NCI-H1930 (cell line): ENCODE results near the gene TPSD1.
"Not testable (repeated sequence)": the region's sequence is repeated elsewhere in the genome, so short reads cannot be mapped to it uniquely, and the experiment has no call there.

Experiments used
- DNase-seq, 2 experiments: peaks; one replicate each; lab custom pipeline; 2025; lab: John Stamatoyannopoulos, UW

Gene TPSD1

DNA sequence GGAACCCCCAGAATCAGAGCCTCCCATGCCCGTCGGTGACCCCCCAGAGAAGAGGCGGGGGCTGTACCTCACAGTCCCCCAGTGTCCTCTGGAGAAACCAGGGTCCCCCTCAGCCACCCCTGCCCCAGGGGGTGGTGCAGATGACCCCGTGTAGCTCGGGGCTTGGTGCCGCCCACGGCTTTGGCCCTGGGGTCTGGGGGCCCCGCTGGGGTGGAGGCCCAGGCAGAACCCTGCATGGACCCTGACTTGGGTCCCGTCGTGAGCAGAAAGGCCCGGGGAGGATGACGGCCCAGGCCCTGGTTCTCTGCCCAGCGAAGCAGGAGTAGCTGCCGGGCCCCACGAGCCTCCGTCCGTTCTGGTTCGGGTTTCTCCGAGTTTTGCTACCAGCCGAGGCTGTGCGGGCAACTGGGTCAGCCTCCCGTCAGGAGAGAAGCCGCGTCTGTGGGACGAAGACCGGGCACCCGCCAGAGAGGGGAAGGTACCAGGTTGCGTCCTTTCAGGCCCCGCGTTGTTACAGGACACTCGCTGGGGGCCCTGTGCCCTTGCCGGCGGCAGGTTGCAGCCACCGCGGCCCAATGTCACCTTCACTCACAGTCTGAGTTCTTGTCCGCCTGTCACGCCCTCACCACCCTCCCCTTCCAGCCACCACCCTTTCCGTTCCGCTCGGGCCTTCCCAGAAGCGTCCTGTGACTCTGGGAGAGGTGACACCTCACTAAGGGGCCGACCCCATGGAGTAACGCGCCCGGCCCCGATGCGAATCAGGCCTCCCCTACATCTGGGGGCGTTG is 34.8 kb upstream of the TPSD1 start:
- no peak for DNase-seq

- DNase-seq: no peak
Observed at GRCh38 chr16:1221628-1222552, 34.0 kb upstream of the TPSD1 start.

GRCh38 chr16:1222553-1223354 is 33.1 kb upstream of the TPSD1 start:
- no peak for DNase-seq

DNA sequence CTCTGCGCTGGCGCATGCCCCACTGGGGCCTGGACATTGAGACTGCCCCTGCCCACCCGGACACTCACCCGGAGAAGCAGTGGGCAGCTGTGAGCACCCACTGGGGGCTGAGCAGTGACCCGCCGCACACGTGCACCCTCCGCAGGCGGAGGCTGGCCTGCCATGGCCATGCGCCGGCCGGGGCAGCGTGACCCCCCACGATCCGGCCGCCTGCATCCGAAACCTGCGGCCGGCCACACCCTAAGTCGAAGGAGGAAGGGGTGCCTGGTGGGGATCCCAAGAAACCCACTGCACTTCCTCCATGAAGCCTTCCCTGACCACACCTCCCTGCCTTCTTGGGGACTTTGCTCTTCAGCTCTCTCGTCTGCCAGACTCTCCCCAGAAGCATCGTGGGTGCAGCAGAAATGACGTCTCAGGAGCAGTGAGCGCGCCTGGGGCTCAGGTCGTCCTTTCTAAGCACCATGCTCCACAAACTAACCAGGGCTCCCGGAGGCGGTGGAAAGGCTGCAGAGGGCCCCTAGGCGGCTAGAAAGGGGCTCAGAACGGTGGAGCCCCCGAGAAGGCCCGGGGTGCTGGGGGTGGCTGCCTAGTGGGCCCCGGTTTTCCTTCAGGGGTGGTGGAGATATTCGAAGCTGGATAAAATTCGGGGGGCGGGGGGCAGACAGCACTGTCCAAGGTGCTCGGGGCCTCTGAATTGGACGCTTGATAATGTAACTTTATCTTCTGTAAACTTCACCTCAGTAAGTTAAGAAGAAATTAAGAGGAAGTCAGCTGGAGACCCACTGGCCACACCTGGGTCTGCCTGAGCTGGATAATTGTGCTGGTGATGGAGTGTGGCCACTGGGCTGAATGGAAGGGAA is 32.3 kb upstream of the TPSD1 start:
- DNase-seq: no peak

GRCh38 chr16:1224558-1224957 is 31.3 kb upstream of the TPSD1 start:
- DNase-seq: no peak

- no peak for DNase-seq
Observed at GRCh38 chr16:1225051-1225451, 30.8 kb upstream of the TPSD1 start, which contains the start of gene TPSG1. Gene TPSG1 (minus strand): TSS chr16:1225268. CDS start chr16:1225252, 16 bp downstream.

DNA sequence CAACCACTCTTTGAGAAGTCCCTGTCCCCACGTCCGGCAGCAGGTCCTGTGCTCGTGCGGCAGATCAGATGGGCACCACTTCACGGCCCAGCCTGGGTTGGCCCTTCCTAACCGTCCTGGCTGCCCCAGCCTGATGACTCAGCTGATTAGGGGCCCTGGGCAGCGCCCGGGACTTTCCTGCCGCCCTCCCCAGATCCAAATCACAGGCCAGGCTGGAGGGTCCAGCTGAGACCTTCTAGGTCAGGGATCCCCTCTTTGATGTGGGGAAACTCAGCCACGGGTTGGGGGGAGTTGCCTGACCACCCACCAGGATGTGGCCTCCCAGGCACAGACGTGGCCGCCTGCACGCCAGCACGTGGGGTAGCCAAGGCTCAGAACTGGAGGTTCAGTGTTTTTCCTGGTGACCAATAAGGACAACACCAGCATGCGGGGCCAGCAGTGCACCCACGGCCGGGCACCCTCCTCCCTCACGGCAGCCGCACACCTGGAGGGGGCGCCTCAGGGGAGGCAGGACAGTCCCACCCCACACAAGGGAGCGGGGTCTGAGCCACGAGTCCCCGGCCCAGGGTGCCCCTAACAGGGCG is 30.0 kb upstream of the TPSD1 start:
- DNase-seq: not testable (repeated sequence)

DNA sequence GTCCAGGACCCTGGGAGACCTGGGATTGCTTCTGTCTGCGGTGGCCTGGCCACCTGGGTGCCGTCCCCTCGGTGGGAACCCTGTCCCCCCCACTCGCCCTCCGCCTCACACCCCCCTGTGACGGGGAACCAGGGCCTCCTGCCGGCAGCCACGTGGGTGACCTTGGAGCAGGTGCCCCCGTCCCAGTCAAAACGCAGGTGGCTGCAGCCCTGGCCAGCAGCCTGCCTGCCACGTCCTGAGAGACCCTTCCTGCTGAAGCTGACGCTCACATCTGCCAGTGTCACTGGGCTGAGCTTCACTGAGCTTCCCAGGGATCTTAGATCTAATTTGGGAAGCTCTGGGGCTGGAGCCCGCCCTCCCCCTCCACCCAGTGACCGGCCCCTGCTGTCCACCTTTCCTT is 29.2 kb upstream of the TPSD1 start:
- not testable (repeated sequence) for DNase-seq

- DNase-seq: not testable (repeated sequence)
Observed at GRCh38 chr16:1228227-1228626, 27.6 kb upstream of the TPSD1 start.

GRCh38 chr16:1229476-1229875 is 26.4 kb upstream of the TPSD1 start:
- DNase-seq: not testable (repeated sequence)

DNA sequence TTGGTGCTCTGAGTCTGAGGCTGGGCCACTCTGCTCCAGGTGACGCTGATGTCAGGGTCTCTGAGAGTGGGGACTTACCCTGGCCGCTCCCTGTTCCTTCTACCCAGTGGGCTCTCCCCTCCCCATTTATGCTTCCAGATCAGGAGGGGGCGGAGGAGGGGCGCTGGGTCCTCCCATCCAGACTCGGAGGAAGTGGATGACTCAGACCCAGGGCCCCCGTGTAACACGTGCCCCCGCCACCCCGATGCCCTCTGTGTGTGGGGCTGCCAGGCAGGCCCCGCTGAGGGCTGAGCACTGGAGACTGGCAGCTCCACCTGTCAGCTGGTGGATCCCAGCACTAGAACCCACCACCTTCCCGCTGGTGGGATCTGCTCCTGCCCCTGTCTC is 25.8 kb upstream of the TPSD1 start, which contains the start of gene TPSB2:
Gene TPSB2 (minus strand): TSS at position 101 of the 387 bp plus-strand sequence. CDS start 233 bp downstream, outside the sequence.
- not testable (repeated sequence) for DNase-seq

DNA sequence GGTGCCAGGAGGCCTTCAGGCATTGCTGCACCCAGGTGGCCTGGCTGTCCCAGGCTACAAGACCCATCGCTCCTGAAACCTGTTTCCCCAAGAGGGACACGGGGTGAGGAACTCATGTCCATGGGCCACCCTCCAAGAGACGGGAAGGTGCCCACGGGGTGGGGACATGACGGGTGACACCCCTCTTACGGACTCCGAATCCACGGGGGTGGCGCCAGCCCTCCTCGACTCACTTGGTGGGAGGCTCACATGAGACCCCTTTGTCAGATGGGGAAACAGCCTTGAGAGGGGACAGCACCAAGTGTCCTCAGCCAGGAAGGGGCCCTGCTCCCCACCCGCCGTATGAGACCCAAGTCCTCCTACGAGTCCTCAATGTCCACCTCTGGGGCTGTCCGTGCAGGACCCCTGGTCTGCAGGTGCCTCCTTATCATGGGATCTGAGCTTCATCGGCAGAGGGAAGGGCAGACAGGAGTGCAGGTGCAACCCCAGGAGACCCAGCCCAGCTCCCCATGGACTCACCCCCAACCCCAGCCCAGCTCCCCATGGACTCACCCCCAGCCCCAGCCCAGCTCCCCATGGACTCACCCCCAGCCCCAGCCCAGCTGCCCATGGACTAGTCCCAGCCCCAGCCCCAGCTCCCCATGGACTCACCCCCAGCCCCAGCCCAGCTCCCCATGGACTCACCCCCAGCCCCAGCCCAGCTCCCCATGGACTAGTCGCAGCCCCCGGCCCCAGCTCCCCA is 25.2 kb upstream of the TPSD1 start:
- DNase-seq: not testable (repeated sequence)

DNA sequence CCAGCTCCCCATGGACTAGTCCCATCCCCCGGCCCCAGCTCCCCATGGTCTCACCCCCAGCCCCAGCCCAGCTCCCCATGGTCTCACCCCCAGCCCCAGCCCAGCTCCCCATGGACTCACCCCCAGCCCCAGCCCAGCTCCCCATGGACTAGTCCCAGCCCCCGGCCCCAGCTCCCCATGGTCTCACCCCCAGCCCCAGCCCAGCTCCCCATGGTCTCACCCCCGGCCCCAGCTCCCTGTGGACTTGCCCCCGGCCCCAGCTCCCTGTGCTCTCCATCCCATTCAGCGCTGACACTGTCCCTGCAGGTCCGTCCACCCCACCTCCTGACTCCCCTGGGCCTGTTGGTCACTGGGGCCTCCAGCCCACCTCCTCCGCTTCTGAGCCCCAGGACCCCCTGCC is 24.6 kb upstream of the TPSD1 start:
- DNase-seq: not testable (repeated sequence)

GRCh38 chr16:1232049-1232748 is 23.7 kb upstream of the TPSD1 start:
- DNase-seq: not testable (repeated sequence)

GRCh38 chr16:1236659-1237058 is 19.2 kb upstream of the TPSD1 start:
- DNase-seq: not testable (repeated sequence)

DNA sequence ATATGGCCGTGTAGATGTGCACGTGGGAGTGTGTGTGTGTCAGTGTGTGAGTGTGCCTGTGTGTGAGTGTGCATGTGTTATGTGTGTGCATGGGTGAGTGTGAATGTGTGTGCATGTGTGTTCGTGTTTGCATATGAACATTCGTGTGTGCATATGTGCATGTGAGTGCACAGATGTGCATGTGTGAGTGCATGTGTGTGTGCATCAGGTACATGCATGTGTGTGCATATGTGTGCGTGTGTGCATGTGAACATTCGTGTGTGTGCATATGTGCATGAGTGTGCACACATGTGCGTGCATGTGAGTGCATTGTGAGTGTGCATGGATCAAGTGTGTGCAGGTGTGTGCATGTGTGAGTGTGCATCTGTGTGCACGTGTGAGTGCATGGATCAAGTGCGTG is 17.9 kb upstream of the TPSD1 start:
- no peak for DNase-seq

- DNase-seq: not testable (repeated sequence)
Observed at GRCh38 chr16:1238909-1239308, 17.0 kb upstream of the TPSD1 start.

- not testable (repeated sequence) for DNase-seq
Observed at GRCh38 chr16:1239575-1239974, 16.3 kb upstream of the TPSD1 start.

GRCh38 chr16:1240436-1240835 is 15.4 kb upstream of the TPSD1 start, which contains the start of gene TPSAB1:
Gene TPSAB1 (plus strand): TSS chr16:1240705. CDS start chr16:1240939, 234 bp downstream.
- DNase-seq: not testable (repeated sequence)
